H1 (cell line): ENCODE data around the gene FAM193A. TPM values are rescaled to one million over a fixed set of nuclear protein-coding genes. Genes with fewer than 3 reads are reported as not detected.
A peak's percentile ranks its signal among the peaks of the same experiment; 100 is the strongest.

ENCODE experiments used
- CTCF ChIA-PET: fragments of 300-600 bp; sonication (Branson Sonifier 250); formaldehyde crosslinking; loops from one replicate; lab custom pipeline; 2021; ENCODE audit not compliant: partially characterized antibody; lab: Charles Lee
- POLR2A ChIA-PET: fragments of 300-600 bp; sonication (Branson Sonifier 250); formaldehyde crosslinking; loops from one replicate; lab custom pipeline; 2021; ENCODE audit warnings: inconsistent platforms; ENCODE audit not compliant: partially characterized antibody; lab: Charles Lee
- DNase-seq, 2 experiments: peaks; one replicate each; pipeline versions ENCODE4 v3.0.0 to v3.0.0-alpha.2; 2010 to 2022; ENCODE audit warnings: low spot score in 2 of 2, low read depth in 1 of 2, mixed read lengths in 1 of 2
- FAIRE-seq: peaks from 2 replicates; lab custom pipeline; 2011; peaks lifted over from hg19 to GRCh38; lab: Jason Lieb, UNC
- H2AFZ ChIP-seq: 2 replicates; pipeline ENCODE4 v1.8.1; 2012; ENCODE audit warnings: low read length, inconsistent platforms
- H2AK5ac ChIP-seq: 2 replicates; pipeline ENCODE4 v1.6.1; 2013; ENCODE audit warnings: low read depth, low read length
- H2BK120ac ChIP-seq: replicated peaks from 2 replicates; pipeline ENCODE3; 2013; ENCODE audit warnings: low read depth, low read length, inconsistent platforms
- H2BK12ac ChIP-seq: 2 replicates; pipeline ENCODE4 v1.6.1; 2013; ENCODE audit warnings: low read depth, low read length
- H2BK15ac ChIP-seq: 2 replicates; pipeline ENCODE4 v1.6.1; 2013; ENCODE audit warnings: low read length
- H2BK20ac ChIP-seq: 2 replicates; pipeline ENCODE4 v1.6.1; 2013; ENCODE audit warnings: low read length
- H2BK5ac ChIP-seq: 2 replicates; pipeline ENCODE4 v1.6.1; 2013; ENCODE audit warnings: low read depth, low read length
- H3K14ac ChIP-seq: 2 replicates; pipeline ENCODE4 v1.6.1; 2013; ENCODE audit warnings: inconsistent platforms; ENCODE audit not compliant: insufficient read length
- H3K18ac ChIP-seq: 2 replicates; pipeline ENCODE4 v1.6.1; 2013; ENCODE audit warnings: low read length; ENCODE audit errors: extremely low read depth
- H3K23ac ChIP-seq: 2 replicates; pipeline ENCODE4 v1.6.1; 2013; ENCODE audit warnings: inconsistent platforms; ENCODE audit not compliant: insufficient read length
- H3K23me2 ChIP-seq: 2 replicates; pipeline ENCODE4 v1.6.1; 2013; ENCODE audit warnings: low read depth, low read length
- H3K27ac ChIP-seq: 2 replicates; pipeline ENCODE4 v1.6.1; 2011; ENCODE audit warnings: low read depth, low read length, inconsistent platforms
- H3K27me3 ChIP-seq, 4 experiments: replicated peaks in 1 of 4; 1 replicate in 1 of 4; 2 replicates in 3 of 4; pipeline versions ENCODE4 v1.6.1 to v1.8.1; 2011 to 2013; ENCODE audit warnings: low read length in 3 of 4, mild to moderate bottlenecking in 3 of 4, inconsistent platforms in 2 of 4, mixed read lengths in 2 of 4, moderate library complexity in 1 of 4; ENCODE audit not compliant: control insufficient read depth in 3 of 4, insufficient read depth in 3 of 4; ENCODE audit errors: extremely low read depth in 1 of 4
- H3K36me3 ChIP-seq, 4 experiments: 2 replicates each; pipeline versions ENCODE4 v1.6.1 to v1.8.1; 2011 to 2013; ENCODE audit warnings: mild to moderate bottlenecking in 4 of 4, low read length in 3 of 4, moderate library complexity in 2 of 4, control low read depth in 1 of 4, inconsistent platforms in 1 of 4; ENCODE audit not compliant: insufficient read depth in 4 of 4, control insufficient read depth in 2 of 4
- H3K4ac ChIP-seq: replicated peaks from 2 replicates; pipeline ENCODE3; 2013; ENCODE audit warnings: low read length, low read depth, mixed read lengths, inconsistent platforms; ENCODE audit not compliant: insufficient read length
- H3K4me1 ChIP-seq, 4 experiments: replicated peaks in 1 of 4; 1 replicate in 1 of 4; 2 replicates in 3 of 4; pipeline versions ENCODE4 v1.6.1 to v1.8.1; 2011 to 2013; ENCODE audit warnings: low read length in 3 of 4, inconsistent platforms in 2 of 4, mixed read lengths in 1 of 4; ENCODE audit not compliant: insufficient read depth in 4 of 4, control insufficient read depth in 3 of 4
- H3K4me2 ChIP-seq, 2 experiments: 2 replicates each; pipeline versions ENCODE4 v1.6.1 to v1.8.1; 2011 to 2013; ENCODE audit warnings: low read depth in 2 of 2, low read length in 2 of 2, control low read depth in 1 of 2, inconsistent platforms in 1 of 2, mild to moderate bottlenecking in 1 of 2; ENCODE audit not compliant: insufficient read depth in 1 of 2
- H3K4me3 ChIP-seq, 4 experiments: fragments of 200-600, 300-600 bp in 1 of 4; sonication (generic), shearing (Covaris generic), sonication (Bioruptor Twin) in 1 of 4; 2 replicates each; pipeline versions ENCODE4 v1.5.1 to v1.8.1; 2011 to 2016; ENCODE audit warnings: low read length in 4 of 4, low read depth in 3 of 4, control low read depth in 2 of 4, inconsistent platforms in 2 of 4, mild to moderate bottlenecking in 2 of 4, mixed read lengths in 1 of 4, moderate library complexity in 1 of 4; ENCODE audit not compliant: insufficient read depth in 2 of 4; ENCODE audit errors: extremely low read depth in 1 of 4
- H3K56ac ChIP-seq: replicated peaks from 2 replicates; pipeline ENCODE3; 2013; ENCODE audit warnings: low read depth, mild to moderate bottlenecking, mixed read lengths, low read length, inconsistent platforms; ENCODE audit not compliant: insufficient read length
- H3K79me1 ChIP-seq: 2 replicates; pipeline ENCODE4 v1.6.1; 2013; ENCODE audit warnings: low read depth, low read length, control low read depth
- H3K79me2 ChIP-seq, 2 experiments: 2 replicates each; pipeline versions ENCODE4 v1.6.1 to v1.8.1; 2012 to 2013; ENCODE audit warnings: low read length in 2 of 2, mild to moderate bottlenecking in 2 of 2, inconsistent platforms in 1 of 2; ENCODE audit not compliant: insufficient read depth in 2 of 2, control insufficient read depth in 1 of 2
- H3K9ac ChIP-seq, 4 experiments: replicated peaks in 1 of 4; 1 replicate in 1 of 4; 2 replicates in 3 of 4; pipeline versions ENCODE4 v1.6.1 to v1.8.1; 2011 to 2013; ENCODE audit warnings: low read depth in 3 of 4, low read length in 3 of 4, control low read depth in 2 of 4, mild to moderate bottlenecking in 2 of 4, moderate library complexity in 2 of 4, inconsistent platforms in 1 of 4; ENCODE audit errors: extremely low read depth in 1 of 4
- H3K9me3 ChIP-seq, 2 experiments: 2 replicates each; pipeline versions ENCODE4 v1.6.1 to v1.8.1; 2012 to 2013; ENCODE audit warnings: mild to moderate bottlenecking in 2 of 2, moderate library complexity in 2 of 2, control low read depth in 1 of 2, inconsistent platforms in 1 of 2, low read depth in 1 of 2, low read length in 1 of 2, mixed read lengths in 1 of 2; ENCODE audit not compliant: insufficient read depth in 2 of 2
- H4K20me1 ChIP-seq, 2 experiments: replicated peaks in 1 of 2; 2 replicates each; pipeline versions ENCODE3 to v1.8.1; 2011 to 2013; ENCODE audit warnings: inconsistent platforms in 2 of 2, low read length in 2 of 2, mild to moderate bottlenecking in 1 of 2; ENCODE audit not compliant: insufficient read depth in 2 of 2, control insufficient read depth in 1 of 2
- H4K5ac ChIP-seq: 2 replicates; pipeline ENCODE4 v1.6.1; 2013; ENCODE audit warnings: low read length, low read depth, mixed read lengths, inconsistent platforms; ENCODE audit not compliant: insufficient read length
- H4K8ac ChIP-seq: 2 replicates; pipeline ENCODE4 v1.8.0; 2013; ENCODE audit warnings: mild to moderate bottlenecking, moderate library complexity, low read length, inconsistent platforms; ENCODE audit not compliant: insufficient read depth; ENCODE audit errors: extremely low read depth
- H4K91ac ChIP-seq: replicated peaks from 2 replicates; pipeline ENCODE3; 2013; ENCODE audit warnings: low read length, mixed read lengths, inconsistent platforms; ENCODE audit not compliant: insufficient read length
- POLR2AphosphoS5 ChIP-seq: IDR thresholded peaks from 2 replicates; pipeline ENCODE4 v1.6.1; 2011; ENCODE audit warnings: low read depth, low read length
- SAP30 ChIP-seq: fragments of 300-600 bp; sonication (generic); IDR thresholded peaks from 2 replicates; pipeline ENCODE4 v1.7.1; 2012; ENCODE audit warnings: low read length, moderate library complexity, mild to moderate bottlenecking, inconsistent platforms; ENCODE audit not compliant: insufficient read depth, insufficient replicate concordance
- WGBS, 2 experiments: shearing (Covaris generic) in 1 of 2; methylation state at CpG; one replicate each; pipeline versions ENCODE4 v1.1.6 to v1.1.7; 2013 to 2015; ENCODE audit warnings: low lambda C conversion rate in 2 of 2, mixed read lengths in 2 of 2, inconsistent platforms in 1 of 2, low coverage in 1 of 2, missing lambda C conversion rate in 1 of 2; ENCODE audit not compliant: insufficient replicate concordance in 2 of 2, insufficient coverage in 1 of 2, insufficient read length in 1 of 2; ENCODE audit errors: extremely low coverage in 1 of 2, missing lambda C conversion rate in 1 of 2; 5-methylcytosine and 5-hydroxymethylcytosine counted together
- polyA plus RNA-seq, 7 experiments: library from polyadenylated mRNA; depleted of rRNA in 3 of 7; stranded (reverse) in 5 of 7; unstranded in 2 of 7; fragments of >200 nt in 5 of 7; fragments of 200-250 nt in 2 of 7; gene quantifications; 1 replicate in 5 of 7; 2 replicates in 1 of 7; 4 replicates in 1 of 7; pipeline versions ENCODE4 v1.2.1 to v1.2.3, GENCODE V29; 2011 to 2013; ENCODE audit warnings: missing spikeins in 2 of 7, mixed read lengths in 2 of 7
- total RNA-seq: library from RNA; stranded (reverse); fragmentation: NEBNext Ultra II Directional; extraction: Animal tissue kit (Norgen Biotek cat#: 25700); gene quantifications from 2 replicates; pipeline ENCODE4 v1.2.1, GENCODE V29; 2021

Gene FAM193A
- total and polyA plus RNA-seq, 2 of the 8 experiments (the other 6 are each of a cell fraction or from before 2014, with no cell fraction given), result 8.7 to 26.2 TPM

DNA sequence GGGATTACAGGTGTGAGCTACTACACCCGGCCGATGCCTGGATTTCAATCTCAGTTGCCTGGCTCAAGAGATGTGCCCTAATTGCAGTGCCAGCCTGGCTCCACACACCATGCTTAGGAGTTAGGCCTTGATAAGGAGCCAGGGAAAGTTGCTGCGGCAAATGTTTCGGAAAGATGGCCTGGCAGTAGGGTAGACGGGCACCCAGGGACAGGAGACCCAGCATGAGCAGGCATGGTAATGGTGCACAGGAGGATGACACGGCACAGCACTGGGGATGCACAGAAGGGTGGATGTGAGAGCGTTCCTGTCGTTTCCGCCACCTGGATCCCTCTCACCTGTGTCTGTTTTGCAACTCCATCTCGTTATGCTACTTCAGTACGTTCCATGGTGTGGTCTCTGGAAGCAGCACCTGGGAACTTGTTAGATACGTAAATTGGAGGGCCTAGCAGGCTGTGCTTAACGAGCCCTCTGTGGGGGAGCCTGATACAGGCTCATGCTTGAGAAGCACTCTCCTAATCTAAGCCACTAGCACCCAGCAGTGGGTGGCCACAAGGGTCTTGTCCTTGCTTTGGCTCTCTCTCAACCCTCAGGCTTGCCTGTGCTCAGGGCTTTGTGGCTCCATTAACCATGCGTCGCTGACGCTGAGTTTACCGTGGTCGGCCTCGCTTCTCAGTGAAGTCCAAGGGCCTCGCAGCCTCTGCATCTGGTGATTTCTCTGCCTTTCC, 47.2 kb upstream of the FAM193A start:
- Histone ChIP-seq H3K56ac (no peak overlapping the region), H3K23me2 (no peaks in the 10 kb centered on the region), H4K20me1 (peaks cover 42 to 53% of the 10 kb centered on the region in 2 experiments), H3K9me3 (no peaks in the 10 kb centered on the region), H3K18ac (no peak overlapping the region), H2BK15ac (no peak overlapping the region), H2BK120ac (no peak overlapping the region), H3K9ac (peak overlapping the region in 1 of 4 experiments; percentile 23; a peak in 2 of 7 replicates), H3K4me2 (no peak overlapping the region; a peak in 1 of 4 replicates), H3K14ac (no peak overlapping the region), H2AFZ (no peak overlapping the region), H2BK20ac (no peak overlapping the region), H3K4me3 (no peak overlapping the region), H4K8ac (no peak overlapping the region), H2BK5ac (peak overlapping the region; percentile 61), H3K79me2 (peaks cover 43 to 90% of the 10 kb centered on the region in 2 experiments), H3K27me3 (no peaks in the 10 kb centered on the region), H4K5ac (no peak overlapping the region), H3K4me1 (peaks cover 0 to 8% (median 2%) of the 10 kb centered on the region in 4 experiments; a peak in 4 of 7 replicates), H3K36me3 (peaks cover 10 to 33% (median 32%) of the 10 kb centered on the region in 4 experiments; a peak in 7 of 8 replicates), H2BK12ac (0 out of 2 replicates have a peak overlapping the region, but pooled peaks have one; percentile 39), H4K91ac (no peak overlapping the region), H3K27ac (no peak overlapping the region), H3K79me1 (peaks cover 27% of the 10 kb centered on the region), H3K23ac (no peak overlapping the region), H3K4ac (no peak overlapping the region), H2AK5ac (no peak overlapping the region)
- CTCF ChIA-PET, result interaction anchor here (1.0 to 1.1 kb wide), 2 partner anchors 13 to 19 kb away, joined by 3 to 7 read pairs; no protein-coding TSS in a partner anchor
- TF ChIP-seq POLR2AphosphoS5, result 0 out of 2 replicates have a peak, but pooled peaks have one; percentile 34
- TF ChIP-seq SAP30, result no peak
- POLR2A ChIA-PET, result interaction anchor here (1.0 to 1.4 kb wide), 4 partner anchors 19 to 269 kb away, joined by 3 to 4 read pairs (median 4); partner anchors contain the start of gene RNF4
- FAIRE-seq (no peak), DNase-seq (no peak)
- WGBS, 2 experiments, result 85% methylated on average over 20 of the region's 20 CpGs; no CpG with 5 or more reads in 1 of the 2 experiments
